ENCODE data around the gene BRD3. TPM values are rescaled to one million over a fixed set of nuclear protein-coding genes. Genes with fewer than 3 reads are reported as not detected.

The BRD3 gene
- polyA plus RNA-seq, 1 donor (not counting 4 experiments of a cell fraction or from before 2014, with no cell fraction given) = 3.3 TPM

DNA sequence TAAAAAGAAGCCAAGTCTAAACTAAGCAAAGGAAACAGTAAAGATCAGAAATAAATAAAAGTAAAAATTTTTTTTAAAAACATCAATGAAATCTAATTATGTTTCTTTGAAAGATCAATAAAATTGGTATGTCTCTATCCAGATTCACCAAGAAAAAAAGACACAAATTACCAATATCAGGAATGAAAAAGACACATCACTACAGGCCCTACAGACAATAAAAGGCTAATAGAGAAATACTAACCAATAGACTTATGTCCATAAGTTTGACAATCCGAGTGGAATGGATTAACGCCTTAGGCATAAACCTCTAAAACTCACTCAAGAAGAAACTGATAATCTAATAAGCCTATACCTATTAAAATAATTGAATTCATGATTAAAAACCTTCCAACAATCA is 30.2 kb downstream of the BRD3 start:
- no peaks in the 10 kb centered on the region for H3K9me3 ChIP-seq (ENCODE audit: control insufficient read depth, low read depth, low read length)
- no peak for TF ChIP-seq EZH2 (IDR thresholded peaks at IDR 0.05; ENCODE audit: low read length)
- TF ChIP-seq, protein P1, sequence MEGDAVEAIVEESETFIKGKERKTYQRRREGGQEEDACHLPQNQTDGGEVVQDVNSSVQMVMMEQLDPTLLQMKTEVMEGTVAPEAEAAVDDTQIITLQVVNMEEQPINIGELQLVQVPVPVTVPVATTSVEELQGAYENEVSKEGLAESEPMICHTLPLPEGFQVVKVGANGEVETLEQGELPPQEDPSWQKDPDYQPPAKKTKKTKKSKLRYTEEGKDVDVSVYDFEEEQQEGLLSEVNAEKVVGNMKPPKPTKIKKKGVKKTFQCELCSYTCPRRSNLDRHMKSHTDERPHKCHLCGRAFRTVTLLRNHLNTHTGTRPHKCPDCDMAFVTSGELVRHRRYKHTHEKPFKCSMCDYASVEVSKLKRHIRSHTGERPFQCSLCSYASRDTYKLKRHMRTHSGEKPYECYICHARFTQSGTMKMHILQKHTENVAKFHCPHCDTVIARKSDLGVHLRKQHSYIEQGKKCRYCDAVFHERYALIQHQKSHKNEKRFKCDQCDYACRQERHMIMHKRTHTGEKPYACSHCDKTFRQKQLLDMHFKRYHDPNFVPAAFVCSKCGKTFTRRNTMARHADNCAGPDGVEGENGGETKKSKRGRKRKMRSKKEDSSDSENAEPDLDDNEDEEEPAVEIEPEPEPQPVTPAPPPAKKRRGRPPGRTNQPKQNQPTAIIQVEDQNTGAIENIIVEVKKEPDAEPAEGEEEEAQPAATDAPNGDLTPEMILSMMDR (optimal IDR thresholded peaks at IDR 0.05 in 1 of 3, IDR thresholded peaks at IDR 0.05 in 1 of 3, conservative IDR thresholded peaks at IDR 0.05 in 1 of 3; ENCODE audit: extremely low read depth in 1 of 3, insufficient read depth in 2 of 3, low read length in 3 of 3) = no peak
- no peaks in the 10 kb centered on the region for H3K4me1 ChIP-seq (ENCODE audit: control insufficient read depth, extremely low read depth, insufficient read depth, low read length)
- H3K9me1 ChIP-seq (ENCODE audit: control insufficient read depth, extremely low read depth, insufficient read depth, low read length) = no peaks in the 10 kb centered on the region
- no peak overlapping the region for H2AFZ ChIP-seq (ENCODE audit: control insufficient read depth, low read length)
- H3K4me2 ChIP-seq (ENCODE audit: control insufficient read depth, extremely low read depth, insufficient read depth, low read depth, low read length) = no peak overlapping the region
- H3K36me3 ChIP-seq (ENCODE audit: control insufficient read depth in 2 of 2, extremely low read depth in 1 of 2, insufficient read depth in 2 of 2, low read length in 2 of 2) = peaks cover 14 to 34% of the 10 kb centered on the region in 2 experiments
- no peaks in the 10 kb centered on the region for H4K20me1 ChIP-seq (ENCODE audit: control insufficient read depth, extremely low read depth, insufficient read depth, low read length)
- FAIRE-seq (no peak), DNase-seq (ENCODE audit: low read depth, low spot score) (no peak)
- no peaks in the 10 kb centered on the region for H3K27me3 ChIP-seq (ENCODE audit: control insufficient read depth, extremely low read depth, insufficient read depth, low read length)
- H3K9ac ChIP-seq (ENCODE audit: control insufficient read depth, extremely low read depth, insufficient read depth, low read length) = no peak overlapping the region
- no peak overlapping the region for H3K4me3 ChIP-seq (ENCODE audit: control insufficient read depth in 2 of 3, extremely low read depth in 1 of 3, insufficient read depth in 2 of 3, low read depth in 1 of 3, low read length in 3 of 3)
- dilution Hi-C loops (cut with MboI; ENCODE audit: extremely low pct_ligation_motif_present, low sequenced_read_pairs) = no loop called here
- no peak overlapping the region for H3K27ac ChIP-seq (ENCODE audit: control insufficient read depth, insufficient read depth, low read length)
- H3K79me2 ChIP-seq (ENCODE audit: control insufficient read depth, insufficient read depth, low read length) = no peaks in the 10 kb centered on the region

DNA sequence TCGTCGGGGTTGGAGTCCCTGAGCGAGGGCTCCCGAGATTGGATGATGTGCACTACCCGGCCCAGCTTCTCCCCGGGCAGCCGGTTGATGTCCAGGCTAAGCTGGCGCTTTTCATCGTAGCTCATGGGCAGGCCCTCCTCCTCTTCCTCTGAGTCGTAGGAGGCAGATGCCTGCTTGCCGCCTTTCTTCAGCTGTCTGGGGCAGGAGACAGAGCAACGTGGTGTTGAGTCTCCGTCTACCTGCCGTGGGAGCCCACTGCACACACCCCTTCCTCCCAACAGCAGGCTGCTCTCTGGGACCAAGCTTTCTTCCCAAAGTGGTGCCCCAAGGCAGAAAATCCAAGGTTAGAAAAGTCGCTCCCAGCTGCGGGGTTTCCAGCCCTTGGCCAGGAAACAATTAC is 31.7 kb downstream of the BRD3 start:
- no peaks in the 10 kb centered on the region for H3K9me3 ChIP-seq (ENCODE audit: control insufficient read depth, low read depth, low read length)
- H3K27me3 ChIP-seq (ENCODE audit: control insufficient read depth, extremely low read depth, insufficient read depth, low read length) = no peaks in the 10 kb centered on the region
- H3K4me3 ChIP-seq (ENCODE audit: control insufficient read depth in 2 of 3, extremely low read depth in 1 of 3, insufficient read depth in 2 of 3, low read depth in 1 of 3, low read length in 3 of 3) = no peak overlapping the region
- FAIRE-seq = no peak
- H3K4me1 ChIP-seq (ENCODE audit: control insufficient read depth, extremely low read depth, insufficient read depth, low read length) = no peaks in the 10 kb centered on the region
- no peaks in the 10 kb centered on the region for H3K79me2 ChIP-seq (ENCODE audit: control insufficient read depth, insufficient read depth, low read length)
- H3K9me1 ChIP-seq (ENCODE audit: control insufficient read depth, extremely low read depth, insufficient read depth, low read length) = no peaks in the 10 kb centered on the region
- H3K4me2 ChIP-seq (ENCODE audit: control insufficient read depth, extremely low read depth, insufficient read depth, low read depth, low read length) = no peak overlapping the region
- no peak overlapping the region for H3K9ac ChIP-seq (ENCODE audit: control insufficient read depth, extremely low read depth, insufficient read depth, low read length)
- H3K36me3 ChIP-seq (ENCODE audit: control insufficient read depth in 2 of 2, extremely low read depth in 1 of 2, insufficient read depth in 2 of 2, low read length in 2 of 2) = peaks cover 14 to 30% of the 10 kb centered on the region in 2 experiments
- DNase-seq (ENCODE audit: low read depth, low spot score) = no peak
- H4K20me1 ChIP-seq (ENCODE audit: control insufficient read depth, extremely low read depth, insufficient read depth, low read length) = no peaks in the 10 kb centered on the region
- no peak overlapping the region for H2AFZ ChIP-seq (ENCODE audit: control insufficient read depth, low read length)
- TF ChIP-seq EZH2 (IDR thresholded peaks at IDR 0.05; ENCODE audit: low read length) = no peak
- TF ChIP-seq, protein P1 (optimal IDR thresholded peaks at IDR 0.05 in 1 of 3, IDR thresholded peaks at IDR 0.05 in 1 of 3, conservative IDR thresholded peaks at IDR 0.05 in 1 of 3; ENCODE audit: extremely low read depth in 1 of 3, insufficient read depth in 2 of 3, low read length in 3 of 3) = no peak
- dilution Hi-C loops (cut with MboI; ENCODE audit: extremely low pct_ligation_motif_present, low sequenced_read_pairs) = no loop called here
- H3K27ac ChIP-seq (ENCODE audit: control insufficient read depth, insufficient read depth, low read length) = no peak overlapping the region
